ENCODE data around the gene STRN4.

The STRN4 gene

DNA sequence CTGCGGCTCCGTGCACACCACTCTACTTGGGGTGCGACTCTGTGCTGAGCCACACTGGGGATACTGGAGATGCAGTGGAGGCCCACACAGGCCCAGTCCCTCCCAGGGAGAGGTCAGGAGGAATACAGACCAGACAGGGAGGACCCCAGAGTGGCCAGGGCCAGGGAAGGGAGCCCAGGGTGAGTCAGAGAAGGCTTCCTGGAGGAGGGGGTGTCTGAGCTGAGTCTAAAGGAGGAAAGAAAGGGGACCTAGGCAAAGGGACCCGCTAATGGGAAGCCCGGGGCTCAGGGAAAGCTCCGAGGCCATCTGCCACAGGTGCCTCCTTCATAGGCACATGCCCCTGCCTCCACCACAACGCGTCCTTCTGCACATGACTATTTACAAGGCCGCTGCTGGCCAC lies 16.1 kb downstream of the STRN4 start:
- Histone ChIP-seq H3K9ac (ENCODE audit: low read depth, low read length) (no peak overlapping the region), H3K9me3 (ENCODE audit: control insufficient read depth, insufficient read depth, low read length) (no peaks in the 10 kb centered on the region), H3K27me3 (ENCODE audit: control insufficient read depth, insufficient read depth, low read length) (no peaks in the 10 kb centered on the region), H3K27ac (ENCODE audit: low read depth, low read length) (no peak overlapping the region), H3K4me3 (ENCODE audit: low read depth, low read length) (no peak overlapping the region), H3K36me3 (ENCODE audit: control insufficient read depth, insufficient read depth, low read length) (peaks cover 94% of the 10 kb centered on the region), H3K4me1 (ENCODE audit: control insufficient read depth, insufficient read depth, low read length) (no peaks in the 10 kb centered on the region)

DNA sequence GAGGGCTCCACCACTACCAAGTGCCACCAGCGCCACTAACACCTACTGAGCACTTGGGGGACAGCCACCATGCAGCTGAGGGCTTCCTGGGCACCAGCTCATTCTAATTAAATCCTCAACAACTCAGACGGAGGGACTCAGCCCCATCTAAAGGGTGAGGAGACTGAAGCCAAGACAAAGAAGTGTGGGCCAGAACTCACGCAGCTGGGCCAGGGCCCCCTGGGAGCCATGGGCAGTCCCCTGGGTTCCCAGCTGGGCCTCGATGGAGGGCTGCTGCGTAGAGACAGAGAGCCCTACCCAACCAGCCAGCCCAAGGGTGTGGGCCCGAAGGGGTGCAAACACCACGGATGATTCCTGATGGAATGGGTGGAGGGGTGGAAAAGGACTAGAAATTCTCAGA lies 16.6 kb downstream of the STRN4 start:
- no peak overlapping the region for H3K27ac ChIP-seq (ENCODE audit: low read depth, low read length)
- no peaks in the 10 kb centered on the region for H3K27me3 ChIP-seq (ENCODE audit: control insufficient read depth, insufficient read depth, low read length)
- H3K4me1 ChIP-seq (ENCODE audit: control insufficient read depth, insufficient read depth, low read length) = no peaks in the 10 kb centered on the region
- no peaks in the 10 kb centered on the region for H3K9me3 ChIP-seq (ENCODE audit: control insufficient read depth, insufficient read depth, low read length)
- no peak overlapping the region for H3K9ac ChIP-seq (ENCODE audit: low read depth, low read length)
- no peak overlapping the region for H3K4me3 ChIP-seq (ENCODE audit: low read depth, low read length)
- H3K36me3 ChIP-seq (ENCODE audit: control insufficient read depth, insufficient read depth, low read length) = peaks cover 96% of the 10 kb centered on the region

DNA sequence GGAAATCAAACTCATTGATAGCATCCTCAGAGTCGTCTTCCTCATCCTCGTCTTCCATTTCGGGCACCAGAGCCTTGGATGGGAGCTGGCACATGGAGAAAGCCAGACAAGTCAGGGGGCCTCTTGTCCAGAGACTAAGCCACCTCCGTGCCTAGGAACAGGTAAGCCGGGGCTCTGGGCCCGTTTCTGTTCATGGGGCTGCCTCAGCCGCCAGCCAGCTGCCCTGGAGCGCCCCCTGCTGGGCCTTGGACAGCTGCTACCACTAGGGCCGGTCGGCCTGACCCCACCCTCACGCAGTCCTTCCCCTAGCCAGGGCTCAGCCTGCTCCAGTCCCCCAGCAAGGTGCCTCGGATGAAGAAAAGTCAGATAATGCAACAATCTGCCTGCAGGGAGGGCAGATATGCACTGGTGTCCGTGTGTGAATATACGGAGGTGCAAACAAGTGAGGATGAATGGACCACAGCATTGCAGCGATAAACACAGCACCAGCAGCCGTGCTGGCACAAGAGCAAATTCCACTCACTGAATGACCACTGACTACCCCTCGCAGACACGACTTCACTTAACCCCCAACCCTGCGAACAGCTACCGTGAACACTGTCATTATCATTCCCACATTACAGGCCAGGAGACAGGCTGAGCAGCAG lies 17.4 kb downstream of the STRN4 start:
- H3K9ac ChIP-seq (ENCODE audit: low read depth, low read length) = no peak overlapping the region

DNA sequence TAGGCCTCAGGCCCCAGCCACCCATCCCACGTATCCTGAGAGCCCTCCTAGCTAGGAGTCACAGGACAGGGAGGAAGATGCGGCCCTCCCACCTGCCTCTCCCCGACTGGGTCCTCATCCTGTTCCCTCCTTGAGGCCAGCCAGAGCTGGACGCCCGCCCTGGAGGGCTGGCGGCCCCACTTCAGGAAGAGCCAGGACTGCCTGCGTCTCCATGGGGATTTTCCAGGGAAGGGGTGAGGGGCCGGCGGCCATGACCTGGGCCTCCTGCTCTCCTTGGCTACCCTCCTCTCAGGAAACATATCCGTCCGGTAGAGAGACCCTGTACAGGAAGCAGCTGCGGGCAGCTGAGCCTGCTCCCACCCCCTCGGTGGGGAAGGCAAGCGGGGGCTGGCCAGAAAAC lies 18.0 kb downstream of the STRN4 start:
- no peaks in the 10 kb centered on the region for H3K4me1 ChIP-seq (ENCODE audit: control insufficient read depth, insufficient read depth, low read length)
- no peaks in the 10 kb centered on the region for H3K27me3 ChIP-seq (ENCODE audit: control insufficient read depth, insufficient read depth, low read length)
- no peak overlapping the region for H3K9ac ChIP-seq (ENCODE audit: low read depth, low read length)
- H3K9me3 ChIP-seq (ENCODE audit: control insufficient read depth, insufficient read depth, low read length) = no peaks in the 10 kb centered on the region
- H3K27ac ChIP-seq (ENCODE audit: low read depth, low read length) = peak overlapping the region; percentile 28
- H3K4me3 ChIP-seq (ENCODE audit: low read depth, low read length) = no peak overlapping the region
- H3K36me3 ChIP-seq (ENCODE audit: control insufficient read depth, insufficient read depth, low read length) = peaks cover 97% of the 10 kb centered on the region

More for the DNA sequence above, 17.4 kb downstream of the STRN4 start:
- no peak overlapping the region for H3K4me3 ChIP-seq (ENCODE audit: low read depth, low read length)
- H3K9me3 ChIP-seq (ENCODE audit: control insufficient read depth, insufficient read depth, low read length) = no peaks in the 10 kb centered on the region
- H3K27ac ChIP-seq (ENCODE audit: low read depth, low read length) = no peak overlapping the region
- H3K4me1 ChIP-seq (ENCODE audit: control insufficient read depth, insufficient read depth, low read length) = no peaks in the 10 kb centered on the region
- no peaks in the 10 kb centered on the region for H3K27me3 ChIP-seq (ENCODE audit: control insufficient read depth, insufficient read depth, low read length)
- peaks cover 97% of the 10 kb centered on the region for H3K36me3 ChIP-seq (ENCODE audit: control insufficient read depth, insufficient read depth, low read length)

DNA sequence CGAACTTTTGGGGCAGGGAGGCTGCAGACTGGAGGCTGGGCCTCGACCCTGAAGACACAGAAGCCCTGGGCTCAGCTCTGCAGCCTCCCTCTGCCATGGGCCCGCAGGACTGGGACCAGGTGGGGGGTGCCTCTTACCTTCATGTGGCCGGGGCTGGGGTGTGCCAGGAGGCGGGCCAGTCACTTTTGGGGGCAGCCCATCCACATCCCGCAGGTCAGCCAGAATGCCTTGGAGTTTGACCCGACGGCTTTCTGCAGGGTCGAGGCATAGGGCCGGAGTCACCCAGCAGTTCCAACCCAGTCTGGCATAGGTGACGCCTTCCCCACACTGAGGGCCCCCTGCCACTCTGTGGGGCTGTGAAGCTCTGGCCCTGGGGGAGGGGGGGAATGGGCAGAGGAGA lies 18.5 kb downstream of the STRN4 start:
- Histone ChIP-seq H3K27ac (ENCODE audit: low read depth, low read length) (no peak overlapping the region), H3K27me3 (ENCODE audit: control insufficient read depth, insufficient read depth, low read length) (no peaks in the 10 kb centered on the region), H3K4me3 (ENCODE audit: low read depth, low read length) (no peak overlapping the region), H3K36me3 (ENCODE audit: control insufficient read depth, insufficient read depth, low read length) (peaks cover 97% of the 10 kb centered on the region), H3K9ac (ENCODE audit: low read depth, low read length) (no peak overlapping the region), H3K4me1 (ENCODE audit: control insufficient read depth, insufficient read depth, low read length) (no peaks in the 10 kb centered on the region), H3K9me3 (ENCODE audit: control insufficient read depth, insufficient read depth, low read length) (no peaks in the 10 kb centered on the region)

DNA sequence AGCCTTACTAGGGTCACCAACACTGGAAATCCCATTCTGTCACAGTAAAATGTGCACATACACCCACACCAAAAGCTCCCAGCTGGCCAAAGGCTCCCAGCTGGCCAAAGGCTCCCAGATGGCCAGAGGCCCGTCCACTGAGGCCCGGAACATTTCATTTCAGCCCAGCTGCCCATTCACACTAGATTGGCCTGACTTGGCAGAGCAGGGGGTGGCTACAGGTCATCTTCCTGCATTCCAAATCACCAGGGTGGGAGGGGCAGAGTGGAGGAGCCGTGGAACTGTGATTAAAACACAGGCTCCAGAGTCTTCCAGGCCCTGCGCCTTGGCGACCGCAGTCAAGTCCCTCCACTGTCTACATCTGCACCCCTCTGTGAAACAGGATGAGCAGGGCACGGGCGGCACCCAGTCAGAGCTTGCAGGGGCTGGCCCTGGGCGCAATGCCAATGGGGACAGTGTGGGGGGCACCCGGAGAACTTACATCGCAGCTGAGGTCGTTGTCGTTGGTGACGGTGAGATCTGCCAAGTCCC lies 19.2 kb downstream of the STRN4 start:
- Histone ChIP-seq H3K27ac (ENCODE audit: low read depth, low read length) (no peak overlapping the region), H3K9me3 (ENCODE audit: control insufficient read depth, insufficient read depth, low read length) (no peaks in the 10 kb centered on the region), H3K4me1 (ENCODE audit: control insufficient read depth, insufficient read depth, low read length) (no peaks in the 10 kb centered on the region), H3K9ac (ENCODE audit: low read depth, low read length) (no peak overlapping the region), H3K4me3 (ENCODE audit: low read depth, low read length) (no peak overlapping the region), H3K27me3 (ENCODE audit: control insufficient read depth, insufficient read depth, low read length) (no peaks in the 10 kb centered on the region), H3K36me3 (ENCODE audit: control insufficient read depth, insufficient read depth, low read length) (peaks cover 97% of the 10 kb centered on the region)

DNA sequence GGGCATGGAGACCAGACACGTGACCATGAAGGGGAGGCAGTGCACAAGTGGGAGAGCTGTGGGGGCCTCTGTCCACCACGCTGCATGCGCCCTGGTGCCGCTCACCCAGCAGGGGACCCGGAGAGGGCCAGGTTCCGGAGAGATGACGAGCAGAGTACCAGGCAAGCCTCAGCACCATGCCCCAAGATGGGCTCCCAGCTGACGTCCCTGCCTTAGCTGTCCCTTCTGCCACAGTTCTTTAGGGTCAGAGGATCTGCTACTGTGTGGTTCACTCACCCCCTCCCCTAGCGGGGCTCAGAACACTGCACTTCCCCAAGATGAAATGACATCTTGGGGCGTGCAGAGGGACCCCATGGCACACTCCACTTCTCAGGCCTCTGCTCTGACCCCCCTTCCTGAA lies 19.7 kb downstream of the STRN4 start:
- Histone ChIP-seq H3K27me3 (ENCODE audit: control insufficient read depth, insufficient read depth, low read length) (no peaks in the 10 kb centered on the region), H3K27ac (ENCODE audit: low read depth, low read length) (no peak overlapping the region), H3K36me3 (ENCODE audit: control insufficient read depth, insufficient read depth, low read length) (peaks cover 97% of the 10 kb centered on the region), H3K9me3 (ENCODE audit: control insufficient read depth, insufficient read depth, low read length) (no peaks in the 10 kb centered on the region), H3K4me3 (ENCODE audit: low read depth, low read length) (no peak overlapping the region), H3K9ac (ENCODE audit: low read depth, low read length) (no peak overlapping the region), H3K4me1 (ENCODE audit: control insufficient read depth, insufficient read depth, low read length) (no peaks in the 10 kb centered on the region)

DNA sequence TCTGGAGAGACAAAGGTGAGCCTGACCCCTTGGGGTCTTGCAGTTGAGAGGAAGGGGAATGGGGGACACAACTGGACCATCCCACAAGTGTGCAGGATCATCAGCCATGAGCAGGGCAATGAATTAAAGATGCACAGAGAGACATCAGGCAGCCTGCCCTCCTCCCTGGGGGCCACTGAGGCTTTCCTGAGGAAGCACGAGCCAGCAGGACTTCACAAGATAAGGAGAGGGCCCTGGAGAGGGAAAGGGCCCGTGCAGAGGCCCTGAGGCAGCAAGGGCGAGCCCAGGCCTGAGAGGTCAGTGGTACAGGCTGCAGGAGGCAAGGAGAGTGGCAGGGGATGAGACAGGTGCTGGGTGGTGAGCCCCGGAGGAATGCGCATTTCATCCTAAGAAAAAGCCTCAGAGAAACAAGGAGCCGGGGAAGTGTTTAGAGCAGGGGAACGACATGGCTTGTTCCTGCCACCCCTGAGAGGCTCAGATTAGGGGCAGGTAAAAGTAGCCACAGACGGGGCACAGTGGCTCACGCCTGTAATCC lies 20.3 kb downstream of the STRN4 start:
- H3K36me3 ChIP-seq (ENCODE audit: control insufficient read depth, insufficient read depth, low read length) = peaks cover 97% of the 10 kb centered on the region
- no peak overlapping the region for H3K9ac ChIP-seq (ENCODE audit: low read depth, low read length)
- H3K9me3 ChIP-seq (ENCODE audit: control insufficient read depth, insufficient read depth, low read length) = no peaks in the 10 kb centered on the region
- no peaks in the 10 kb centered on the region for H3K4me1 ChIP-seq (ENCODE audit: control insufficient read depth, insufficient read depth, low read length)
- no peak overlapping the region for H3K4me3 ChIP-seq (ENCODE audit: low read depth, low read length)
- H3K27me3 ChIP-seq (ENCODE audit: control insufficient read depth, insufficient read depth, low read length) = no peaks in the 10 kb centered on the region
- no peak overlapping the region for H3K27ac ChIP-seq (ENCODE audit: low read depth, low read length)

DNA sequence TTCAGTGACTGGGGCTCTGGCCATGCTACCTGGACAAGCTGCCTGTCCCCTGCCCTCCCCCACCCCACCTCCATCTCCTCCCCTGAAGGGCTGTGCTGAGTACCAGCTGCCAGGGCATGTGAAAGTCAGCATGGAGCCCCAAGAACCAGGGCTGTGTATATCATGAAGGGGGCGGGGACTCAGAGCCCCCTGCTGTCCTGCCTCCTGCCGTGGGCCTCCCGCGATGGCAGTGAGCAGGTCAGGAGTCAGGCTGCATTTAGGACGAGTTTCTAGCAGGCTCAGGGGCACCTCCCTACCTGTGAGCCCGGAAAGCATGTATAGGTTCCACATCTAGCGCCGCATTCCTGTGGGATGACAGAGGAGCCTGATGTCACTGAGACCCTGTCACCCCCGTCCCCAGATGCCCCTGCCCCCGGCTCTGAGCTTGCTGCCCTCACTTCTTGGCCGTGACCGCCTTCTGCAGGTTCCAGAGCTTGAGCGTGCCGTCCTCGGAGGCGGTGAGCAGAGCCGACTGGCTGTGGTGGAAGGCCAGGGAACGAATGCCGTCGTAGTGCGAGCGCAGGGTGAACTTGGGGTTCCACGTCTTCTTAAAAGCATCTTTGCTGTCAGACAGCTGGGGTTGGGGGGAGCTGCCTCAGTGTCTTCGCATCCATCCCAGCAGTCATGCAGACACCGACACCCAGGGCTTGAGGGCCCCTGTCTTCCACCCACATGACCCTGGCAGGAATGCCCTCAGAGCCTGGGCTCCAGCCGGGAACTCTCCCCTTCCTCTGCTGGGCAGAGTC lies 21.0 kb downstream of the STRN4 start:
- no peak overlapping the region for H3K27ac ChIP-seq (ENCODE audit: low read depth, low read length)
- H3K4me1 ChIP-seq (ENCODE audit: control insufficient read depth, insufficient read depth, low read length) = no peaks in the 10 kb centered on the region
- H3K36me3 ChIP-seq (ENCODE audit: control insufficient read depth, insufficient read depth, low read length) = peaks cover 98% of the 10 kb centered on the region
- no peak overlapping the region for H3K4me3 ChIP-seq (ENCODE audit: low read depth, low read length)
- H3K27me3 ChIP-seq (ENCODE audit: control insufficient read depth, insufficient read depth, low read length) = no peaks in the 10 kb centered on the region
- H3K9me3 ChIP-seq (ENCODE audit: control insufficient read depth, insufficient read depth, low read length) = no peaks in the 10 kb centered on the region
- no peak overlapping the region for H3K9ac ChIP-seq (ENCODE audit: low read depth, low read length)

DNA sequence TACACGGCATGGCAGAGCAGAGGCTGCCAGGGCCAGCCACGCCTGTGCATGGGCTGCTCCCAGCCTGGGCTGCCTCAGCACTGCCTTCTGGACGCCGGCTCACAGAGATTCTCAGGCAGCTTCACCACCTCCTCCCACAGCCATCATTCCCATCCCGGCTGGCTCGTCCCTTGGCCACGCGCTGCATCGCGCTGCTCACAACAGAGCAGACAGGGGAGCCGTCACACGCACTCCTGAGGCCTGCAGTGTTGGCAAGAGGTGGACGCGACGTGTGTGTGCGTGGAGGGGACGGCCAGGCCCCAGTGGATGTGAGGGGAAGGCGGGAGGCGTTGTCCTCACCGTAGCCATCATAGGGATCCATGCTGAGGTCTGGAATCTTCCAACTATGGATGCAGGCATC lies 21.8 kb downstream of the STRN4 start:
- Histone ChIP-seq H3K36me3 (ENCODE audit: control insufficient read depth, insufficient read depth, low read length) (peaks cover 97% of the 10 kb centered on the region), H3K9me3 (ENCODE audit: control insufficient read depth, insufficient read depth, low read length) (no peaks in the 10 kb centered on the region), H3K4me3 (ENCODE audit: low read depth, low read length) (no peak overlapping the region), H3K27ac (ENCODE audit: low read depth, low read length) (no peak overlapping the region), H3K27me3 (ENCODE audit: control insufficient read depth, insufficient read depth, low read length) (no peaks in the 10 kb centered on the region), H3K4me1 (ENCODE audit: control insufficient read depth, insufficient read depth, low read length) (no peaks in the 10 kb centered on the region), H3K9ac (ENCODE audit: low read depth, low read length) (no peak overlapping the region)

DNA sequence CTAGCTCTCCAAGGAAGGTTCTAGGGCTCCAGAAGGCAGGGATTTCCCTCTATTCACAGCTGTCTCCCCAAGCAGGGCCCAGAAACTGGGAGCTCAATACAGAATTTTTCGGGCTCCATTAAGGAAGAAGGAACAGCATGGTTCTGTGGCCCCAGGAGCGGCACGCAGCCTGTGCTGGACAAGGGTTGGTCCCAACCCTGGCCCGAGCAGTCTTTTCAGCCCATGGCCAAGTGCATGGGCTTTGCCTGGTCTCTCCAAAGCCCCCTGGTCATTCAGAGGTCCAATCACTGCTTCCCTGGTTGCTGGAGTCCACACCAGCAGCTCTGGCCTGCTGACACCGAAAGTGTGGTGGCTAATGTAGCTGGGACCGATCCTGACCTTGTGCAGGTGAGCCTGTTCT lies 22.8 kb downstream of the STRN4 start:
- no peak overlapping the region for H3K9ac ChIP-seq (ENCODE audit: low read depth, low read length)
- no peak overlapping the region for H3K4me3 ChIP-seq (ENCODE audit: low read depth, low read length)
- no peak overlapping the region for H3K27ac ChIP-seq (ENCODE audit: low read depth, low read length)
- H3K9me3 ChIP-seq (ENCODE audit: control insufficient read depth, insufficient read depth, low read length) = no peaks in the 10 kb centered on the region
- H3K27me3 ChIP-seq (ENCODE audit: control insufficient read depth, insufficient read depth, low read length) = no peaks in the 10 kb centered on the region
- H3K4me1 ChIP-seq (ENCODE audit: control insufficient read depth, insufficient read depth, low read length) = no peaks in the 10 kb centered on the region; the same call in 1 of the 2 replicates
- H3K36me3 ChIP-seq (ENCODE audit: control insufficient read depth, insufficient read depth, low read length) = peaks cover 92% of the 10 kb centered on the region
